SK-N-DZ (cell line): Measurements from ENCODE around the gene TSPAN10. TPM values are rescaled to one million over a fixed set of nuclear protein-coding genes. Genes with fewer than 3 reads are reported as not detected.
"Not testable (repeated sequence)": the region's sequence is repeated elsewhere in the genome, so short reads cannot be mapped to it uniquely, and the experiment has no call there.

ENCODE experiments used
- DNase-seq: peaks from one replicate; pipeline ENCODE4 v3.0.0-alpha.2; 2015; ENCODE audit warnings: low spot score
- polyA plus RNA-seq, 2 experiments: library from polyadenylated mRNA; depleted of rRNA; stranded (reverse); fragments of >200 nt; gene quantifications; 2 replicates each; pipeline ENCODE4 v1.2.3, GENCODE V29; 2014

TSPAN10 gene
- not detected in 2 replicates for polyA plus RNA-seq (2014; cell fraction: cytosol; rRNA removed)
- polyA plus RNA-seq (2014; cell fraction: nucleus; rRNA removed): not detected in 2 replicates

GRCh38 chr17:81636505-81637288 lies at the start of gene TSPAN10, which contains the start of gene NPLOC4:
TSPAN10 (plus strand) TSS chr17:81637196; CDS start chr17:81642413, 5,217 bp downstream.
NPLOC4 (minus strand) TSS chr17:81637112; CDS start chr17:81636930, 182 bp downstream.
- peak; percentile 84 for DNase-seq

GRCh38 chr17:81589612-81590011 lies 47.4 kb upstream of the TSPAN10 start:
- DNase-seq: no peak

- DNase-seq: no peak
Observed at GRCh38 chr17:81590121-81590520, 46.9 kb upstream of the TSPAN10 start.

GRCh38 chr17:81591971-81592370 lies 45.0 kb upstream of the TSPAN10 start:
- DNase-seq: no peak

GRCh38 chr17:81593105-81593871 lies 43.7 kb upstream of the TSPAN10 start:
- no peak for DNase-seq

GRCh38 chr17:81599719-81600486 lies 37.1 kb upstream of the TSPAN10 start:
- no peak for DNase-seq

GRCh38 chr17:81601525-81602120 lies 35.4 kb upstream of the TSPAN10 start:
- peak; percentile 72 for DNase-seq

- no peak for DNase-seq
Observed at GRCh38 chr17:81603846-81604610, 33.0 kb upstream of the TSPAN10 start.

- no peak for DNase-seq
Observed at GRCh38 chr17:81607431-81607830, 29.6 kb upstream of the TSPAN10 start.

- DNase-seq: no peak
Observed at GRCh38 chr17:81608082-81608481, 28.9 kb upstream of the TSPAN10 start.

GRCh38 chr17:81608605-81609004 lies 28.4 kb upstream of the TSPAN10 start:
- no peak for DNase-seq

- no peak for DNase-seq
Observed at GRCh38 chr17:81609541-81610311, 27.3 kb upstream of the TSPAN10 start.

- no peak for DNase-seq
Observed at GRCh38 chr17:81612172-81612970, 24.6 kb upstream of the TSPAN10 start.

GRCh38 chr17:81615401-81615930 lies 21.5 kb upstream of the TSPAN10 start:
- DNase-seq: no peak

- no peak for DNase-seq
Observed at GRCh38 chr17:81616877-81617276, 20.1 kb upstream of the TSPAN10 start.

GRCh38 chr17:81618307-81618706 lies 18.7 kb upstream of the TSPAN10 start:
- DNase-seq: not testable (repeated sequence)

- no peak for DNase-seq
Observed at GRCh38 chr17:81621494-81622130, 15.4 kb upstream of the TSPAN10 start.

- no peak for DNase-seq
Observed at GRCh38 chr17:81630274-81630673, 6.7 kb upstream of the TSPAN10 start.
